Gastroesophageal sphincter (tissue), 2 donors: Measurements from ENCODE around the gene NBR1.

Experiments
- EP300 ChIP-seq: sonication (generic); formaldehyde crosslinking; IDR thresholded peaks from one replicate; pipeline ENCODE4 v1.6.1; 2017; ENCODE audit warnings: antibody characterized with exemption, mild to moderate bottlenecking
- POLR2A ChIP-seq, 2 donors: fragments of 450-650 bp; IDR thresholded peaks; one replicate each; pipeline ENCODE4 v1.6.1; 2017; ENCODE audit warnings: antibody characterized with exemption in 2 of 2, mild to moderate bottlenecking in 2 of 2, moderate library complexity in 1 of 2

DNA sequence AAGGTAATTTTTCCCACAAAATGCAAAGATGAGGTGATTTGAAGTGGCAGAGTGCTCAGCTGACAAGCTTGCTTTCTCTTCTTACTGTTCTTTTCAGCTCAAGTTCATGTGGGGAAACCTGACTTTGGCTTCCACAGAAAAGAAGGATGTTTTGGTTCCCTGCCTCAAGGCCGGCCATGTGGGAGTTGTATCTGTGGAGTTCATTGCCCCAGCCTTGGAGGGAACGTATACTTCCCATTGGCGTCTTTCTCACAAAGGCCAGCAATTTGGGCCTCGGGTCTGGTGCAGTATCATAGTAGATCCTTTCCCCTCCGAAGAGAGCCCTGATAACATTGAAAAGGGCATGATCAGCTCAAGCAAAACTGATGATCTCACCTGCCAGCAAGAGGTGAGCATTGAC is 22.2 kb downstream of the NBR1 start:
- no peak for TF ChIP-seq POLR2A (IDR thresholded peaks at IDR 0.05)
- TF ChIP-seq EP300, result no peak
